NCI-H1436 treated with DMSO at 0.1 percent for 48 hours (cell line): ENCODE data around the gene PIGQ.
"Not testable (repeated sequence)": the region's sequence is repeated elsewhere in the genome, so short reads cannot be mapped to it uniquely, and the experiment has no call there.

Experiments used
- DNase-seq: peaks from one replicate; lab custom pipeline; 2025; lab: John Stamatoyannopoulos, UW

The PIGQ gene

GRCh38 chr16:586047-586644 is 16.4 kb downstream of the PIGQ start:
- no peak for DNase-seq

DNA sequence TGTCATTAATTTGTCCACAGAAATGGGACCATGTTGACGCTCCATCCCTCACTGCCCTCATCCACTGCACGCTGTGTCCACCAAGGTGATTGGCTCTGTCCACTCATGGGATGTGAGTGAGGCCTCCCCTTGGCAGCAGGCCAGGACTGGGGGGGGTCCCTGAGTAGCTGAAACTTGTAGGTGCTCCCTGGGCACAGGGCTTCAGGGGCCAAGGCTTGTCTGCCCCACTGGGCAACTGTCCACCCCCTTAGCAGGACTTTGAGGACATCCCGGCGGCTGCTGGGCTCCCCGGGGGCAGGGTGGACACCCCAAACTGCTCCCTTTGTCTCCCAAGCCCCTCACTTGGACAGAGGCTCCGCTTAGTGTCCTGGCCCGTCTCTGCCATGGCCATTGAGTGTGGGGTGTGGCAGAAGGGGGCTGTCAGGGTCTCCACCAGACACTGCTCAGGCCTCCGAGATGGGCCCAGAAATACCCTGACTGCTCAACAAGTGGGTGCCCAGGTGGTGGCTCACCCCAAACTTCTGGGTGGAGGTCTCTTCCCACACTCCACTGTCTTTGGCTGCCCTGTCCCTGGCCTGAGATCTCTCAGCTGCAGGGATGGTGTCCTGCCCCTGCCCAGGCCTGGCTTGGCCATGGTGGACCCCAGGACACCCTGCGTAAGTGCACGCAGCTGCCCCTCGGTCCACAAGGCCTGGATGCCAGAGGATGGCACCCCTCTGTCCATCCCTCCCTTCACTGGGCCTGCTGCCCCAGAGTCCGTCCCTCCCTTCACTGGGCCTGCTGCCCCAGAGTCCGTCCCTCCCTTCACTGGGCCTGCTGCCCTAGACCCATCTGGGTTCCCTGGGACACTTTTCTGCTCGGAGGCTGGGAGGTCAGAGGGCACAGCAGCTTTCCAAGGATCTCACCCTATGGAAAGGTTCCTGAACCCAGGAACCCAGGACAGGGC is 17.1 kb downstream of the PIGQ start:
- no peak for DNase-seq

DNA sequence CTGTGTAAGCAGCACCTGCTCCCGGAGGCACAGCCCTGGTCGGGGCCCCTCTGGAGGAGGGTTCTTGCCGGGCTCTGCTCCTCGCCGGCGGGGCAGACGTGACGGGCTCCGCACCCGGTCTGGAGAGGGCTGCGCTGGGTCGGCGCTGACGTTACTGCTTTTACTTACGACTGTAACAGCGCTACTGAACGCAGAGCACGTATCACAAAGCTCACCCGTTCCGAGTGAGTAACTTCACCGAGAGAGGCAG is 18.8 kb downstream of the PIGQ start:
- DNase-seq, result no peak

DNA sequence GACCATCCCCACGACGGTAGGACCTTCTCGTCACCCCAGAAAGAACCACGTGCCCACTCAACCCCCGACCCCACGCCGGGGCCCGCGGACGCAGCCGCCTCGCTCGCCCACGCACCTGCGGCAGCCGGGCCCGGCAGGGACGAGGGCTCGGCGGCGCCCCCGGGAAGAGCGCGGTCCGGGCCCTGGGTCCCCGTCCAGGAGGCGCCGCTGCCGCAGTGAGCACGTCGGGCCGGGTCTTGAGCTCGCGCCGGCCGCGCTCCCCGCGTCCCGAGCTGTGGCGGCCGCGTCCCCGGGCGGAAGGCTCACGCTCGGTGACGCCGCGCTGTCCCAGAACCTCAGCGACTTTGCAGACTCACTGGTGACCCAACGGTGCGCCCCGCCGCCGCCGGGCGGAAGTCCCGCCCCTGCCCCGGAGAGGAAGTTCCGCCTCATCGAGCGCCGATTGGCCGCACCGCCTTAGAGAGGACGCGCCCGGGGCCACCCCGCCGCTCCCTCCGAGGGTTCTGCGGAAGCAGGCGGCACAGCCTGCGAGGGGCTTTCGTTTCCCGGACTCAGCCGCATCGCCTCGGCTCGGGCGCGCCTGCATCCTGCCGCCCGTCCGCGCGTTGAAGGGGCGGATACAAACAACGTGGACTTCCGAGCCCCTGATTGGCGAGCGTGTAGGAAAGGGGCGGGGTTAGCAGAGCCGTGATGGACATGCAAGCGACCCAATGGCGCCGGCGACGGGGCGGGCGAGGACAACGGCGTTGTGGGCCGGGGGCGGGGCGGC is 19.3 kb downstream of the PIGQ start:
- DNase-seq, result peak; percentile 59

DNA sequence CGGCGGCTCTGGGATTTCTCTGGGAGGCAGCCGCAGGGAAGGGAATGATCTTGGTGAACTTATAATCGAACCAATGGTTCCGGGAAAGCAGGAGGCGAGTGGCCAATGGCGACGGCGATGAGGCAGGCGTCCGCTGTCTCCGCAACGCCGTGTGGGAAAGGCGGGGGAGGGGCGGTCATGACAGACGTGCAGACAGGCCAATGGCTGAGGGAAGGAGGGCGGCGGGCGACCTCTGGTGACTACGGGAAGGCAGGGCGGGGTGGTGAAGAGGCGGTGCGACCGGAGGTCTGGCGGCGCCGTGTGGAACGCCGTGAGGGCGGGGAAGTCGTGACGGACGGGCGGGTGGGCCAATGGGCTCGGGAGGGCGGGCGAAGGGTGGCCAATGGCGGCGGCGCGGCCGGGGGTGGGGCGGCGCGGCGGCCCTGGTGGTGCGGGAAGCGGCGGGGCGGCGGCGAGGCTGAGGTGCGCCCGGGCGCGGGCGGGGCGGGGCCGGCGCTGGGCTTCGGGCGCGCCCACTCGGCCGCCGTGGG is 20.0 kb downstream of the PIGQ start, which contains the start of gene RAB40C:
Gene RAB40C (plus strand): TSS at position 409 of the 530 bp plus-strand sequence. CDS start 226 bp downstream, outside the sequence.
- peak; percentile 65 for DNase-seq

DNA sequence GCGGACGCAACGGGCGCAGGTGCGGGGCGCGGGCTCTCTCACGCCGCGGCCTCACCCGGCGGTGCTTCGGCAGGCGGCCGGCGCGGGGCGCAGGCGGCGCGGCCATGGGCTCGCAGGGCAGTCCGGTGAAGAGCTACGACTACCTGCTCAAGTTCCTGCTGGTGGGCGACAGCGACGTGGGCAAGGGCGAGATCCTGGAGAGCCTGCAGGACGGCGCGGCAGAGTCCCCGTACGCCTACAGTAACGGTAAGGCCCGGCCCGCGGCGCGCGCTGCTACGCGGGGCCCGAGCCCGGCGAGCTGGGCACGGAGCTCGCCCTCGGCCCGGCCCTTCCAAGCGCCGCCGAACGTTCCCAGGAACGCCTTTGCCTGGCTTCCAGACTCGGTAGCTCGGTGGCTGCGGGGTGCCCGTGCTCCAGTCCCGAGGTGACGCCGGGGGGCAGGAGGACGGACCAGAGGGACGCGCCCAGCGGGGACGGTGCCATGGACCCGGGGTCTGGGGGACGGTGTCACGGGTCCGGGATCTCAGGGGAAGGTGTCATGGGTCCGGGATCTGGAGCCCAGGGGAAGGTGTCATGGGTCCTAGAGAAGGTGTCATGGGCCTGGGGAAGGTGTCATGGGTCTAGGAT is 20.5 kb downstream of the PIGQ start:
- DNase-seq, result no peak

DNA sequence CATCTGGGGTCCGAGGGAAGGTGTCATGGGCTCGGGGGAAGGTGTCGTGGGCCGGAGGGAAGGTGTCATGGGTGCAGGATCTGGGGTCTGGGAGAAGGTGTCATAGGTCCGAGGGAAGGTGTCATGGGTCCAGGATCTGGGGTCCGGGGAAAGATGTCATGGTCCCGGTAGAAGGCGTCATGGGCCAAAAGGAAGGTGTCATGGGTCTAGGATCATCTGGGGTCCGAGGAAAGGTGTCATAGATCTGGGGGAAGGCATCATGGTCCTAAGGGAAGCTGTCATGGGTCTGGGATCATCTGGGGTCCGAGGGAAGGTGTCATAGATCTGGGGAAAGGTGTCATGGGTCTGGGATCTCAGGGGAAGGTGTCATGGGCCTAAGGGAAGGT is 21.0 kb downstream of the PIGQ start:
- no peak for DNase-seq

DNA sequence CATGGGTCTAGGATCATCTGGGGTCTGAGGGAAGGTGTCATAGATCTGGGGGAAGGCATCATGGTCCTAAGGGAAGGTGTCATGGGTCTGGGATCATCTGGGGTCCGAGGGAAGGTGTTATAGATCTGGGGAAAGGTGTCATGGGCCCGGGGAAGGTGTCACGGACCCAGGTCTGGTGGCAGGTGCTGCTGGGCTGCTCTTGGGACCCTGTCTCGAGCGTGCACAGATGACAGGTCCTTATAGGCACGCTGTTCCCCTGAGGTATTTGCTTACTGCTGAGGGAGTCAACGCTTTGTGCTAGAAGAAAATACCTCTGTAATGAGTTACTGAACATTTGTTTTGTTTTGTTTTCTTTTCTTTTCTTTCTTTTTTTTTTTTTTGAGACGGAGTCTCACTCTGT is 21.5 kb downstream of the PIGQ start:
- DNase-seq, result no peak

DNA sequence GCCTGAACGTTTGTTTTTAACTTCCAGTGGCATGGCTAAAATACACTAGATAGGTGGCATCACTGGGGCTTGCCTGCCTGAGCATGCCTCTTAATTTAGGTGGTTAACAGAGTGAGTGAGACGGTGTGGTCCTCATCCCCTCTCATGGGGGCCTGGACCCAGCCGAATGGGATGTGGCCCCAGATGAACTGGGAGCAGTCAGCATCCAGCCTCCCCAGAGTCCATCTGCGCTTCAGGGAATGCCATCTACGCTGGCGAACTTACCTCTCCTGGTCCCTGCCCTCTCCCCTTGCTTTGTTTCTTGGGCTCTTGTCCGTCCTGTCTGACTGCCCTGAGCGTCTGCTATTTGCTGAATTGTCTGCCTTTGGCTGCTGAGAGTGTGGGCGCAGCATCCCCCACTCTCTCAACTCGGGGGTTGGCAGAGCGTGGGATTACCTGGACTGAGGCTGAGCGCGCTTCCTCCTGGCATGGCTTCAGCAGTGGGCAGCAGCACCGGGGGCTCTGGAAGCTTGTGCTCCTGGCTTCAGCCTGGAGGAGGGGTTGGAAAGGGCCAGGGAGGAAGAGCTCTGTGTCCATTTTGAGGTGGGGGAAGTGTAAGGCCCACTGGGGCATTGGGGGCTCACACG is 22.2 kb downstream of the PIGQ start:
- no peak for DNase-seq

GRCh38 chr16:592518-593306 is 22.9 kb downstream of the PIGQ start:
- DNase-seq, result peak; percentile 50

DNA sequence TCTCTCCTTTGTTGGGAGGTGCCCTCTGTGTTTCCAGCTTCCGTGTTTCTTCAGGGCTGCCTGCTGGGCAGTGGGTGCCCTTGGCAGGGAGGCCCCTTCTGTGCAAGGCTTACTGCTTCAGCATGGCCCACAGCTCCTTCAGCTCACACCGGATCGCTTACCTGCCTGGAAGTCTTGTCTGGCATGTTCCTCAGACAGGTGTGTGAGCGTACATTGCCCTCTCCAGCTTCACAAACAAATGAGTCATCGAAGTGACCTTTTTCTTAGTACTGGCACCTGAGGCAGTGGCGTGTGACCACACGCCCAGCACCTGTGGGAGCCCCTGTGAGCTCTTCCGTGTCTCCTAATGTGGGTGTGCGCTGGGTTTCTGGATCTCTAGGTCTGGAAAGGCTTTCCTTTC is 23.6 kb downstream of the PIGQ start:
- DNase-seq, result no peak

GRCh38 chr16:593807-594206 is 24.0 kb downstream of the PIGQ start:
- no peak for DNase-seq

- DNase-seq, result no peak
Measured at GRCh38 chr16:595094-595528, 25.3 kb downstream of the PIGQ start.

DNA sequence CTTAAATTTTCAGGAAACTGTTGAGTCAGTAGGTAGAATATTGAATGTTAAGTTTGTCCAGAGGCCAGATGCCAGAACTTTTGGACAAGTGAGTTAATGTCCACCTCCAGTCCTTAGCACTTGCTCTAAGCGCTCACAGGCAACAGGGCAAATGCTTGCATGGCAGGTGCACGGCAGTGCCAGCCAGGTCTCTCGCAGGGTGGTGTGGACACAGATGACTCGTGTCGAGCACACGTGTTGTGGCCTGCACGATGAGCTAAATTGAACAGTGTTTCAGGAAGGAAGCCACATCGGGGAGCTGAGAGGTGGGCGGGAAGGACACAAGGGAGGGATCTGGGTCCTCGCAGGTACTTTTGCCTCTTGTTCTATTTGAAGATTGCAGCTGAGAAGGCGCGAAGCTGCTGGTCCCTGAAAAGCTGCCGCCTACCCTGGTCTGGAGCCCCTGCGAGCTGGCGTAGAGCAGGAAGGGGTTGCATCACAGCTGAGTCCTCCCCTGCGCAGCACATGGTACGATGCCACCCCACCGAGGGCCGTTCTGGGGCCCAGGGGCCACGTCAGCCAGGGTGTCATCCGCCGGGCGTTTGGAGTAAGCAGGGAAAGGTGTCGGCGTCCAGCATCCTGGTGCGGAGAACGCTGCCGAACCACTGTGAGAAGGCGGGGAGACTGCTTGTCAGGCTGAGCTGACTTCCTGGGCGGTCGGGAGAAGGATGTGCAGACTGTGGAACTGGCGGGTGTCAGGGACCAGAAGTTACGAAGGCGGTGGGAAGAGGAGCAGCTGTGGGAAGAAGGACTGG is 26.4 kb downstream of the PIGQ start:
- no peak for DNase-seq

GRCh38 chr16:596736-597060 is 26.9 kb downstream of the PIGQ start:
- no peak for DNase-seq

DNA sequence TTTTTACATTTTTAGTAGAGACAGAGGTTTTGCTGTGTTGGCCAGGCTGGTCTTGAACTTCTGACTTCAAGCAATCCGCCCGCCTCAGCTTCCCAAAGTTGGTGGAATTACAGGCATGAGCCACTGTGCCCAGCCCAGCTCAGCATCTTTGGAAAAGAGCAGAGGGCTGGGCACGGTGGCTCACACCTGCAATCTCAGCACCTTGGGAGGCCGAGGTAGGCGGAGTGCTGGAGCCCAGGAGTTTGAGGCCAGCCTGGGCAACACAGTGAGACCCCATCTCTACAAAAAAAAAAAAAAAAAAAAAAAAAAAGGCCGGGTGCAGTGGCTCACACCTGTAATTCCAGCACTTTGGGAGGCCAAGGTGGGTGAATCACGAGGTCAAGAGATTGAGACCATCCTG is 27.9 kb downstream of the PIGQ start:
- not testable (repeated sequence) for DNase-seq

DNA sequence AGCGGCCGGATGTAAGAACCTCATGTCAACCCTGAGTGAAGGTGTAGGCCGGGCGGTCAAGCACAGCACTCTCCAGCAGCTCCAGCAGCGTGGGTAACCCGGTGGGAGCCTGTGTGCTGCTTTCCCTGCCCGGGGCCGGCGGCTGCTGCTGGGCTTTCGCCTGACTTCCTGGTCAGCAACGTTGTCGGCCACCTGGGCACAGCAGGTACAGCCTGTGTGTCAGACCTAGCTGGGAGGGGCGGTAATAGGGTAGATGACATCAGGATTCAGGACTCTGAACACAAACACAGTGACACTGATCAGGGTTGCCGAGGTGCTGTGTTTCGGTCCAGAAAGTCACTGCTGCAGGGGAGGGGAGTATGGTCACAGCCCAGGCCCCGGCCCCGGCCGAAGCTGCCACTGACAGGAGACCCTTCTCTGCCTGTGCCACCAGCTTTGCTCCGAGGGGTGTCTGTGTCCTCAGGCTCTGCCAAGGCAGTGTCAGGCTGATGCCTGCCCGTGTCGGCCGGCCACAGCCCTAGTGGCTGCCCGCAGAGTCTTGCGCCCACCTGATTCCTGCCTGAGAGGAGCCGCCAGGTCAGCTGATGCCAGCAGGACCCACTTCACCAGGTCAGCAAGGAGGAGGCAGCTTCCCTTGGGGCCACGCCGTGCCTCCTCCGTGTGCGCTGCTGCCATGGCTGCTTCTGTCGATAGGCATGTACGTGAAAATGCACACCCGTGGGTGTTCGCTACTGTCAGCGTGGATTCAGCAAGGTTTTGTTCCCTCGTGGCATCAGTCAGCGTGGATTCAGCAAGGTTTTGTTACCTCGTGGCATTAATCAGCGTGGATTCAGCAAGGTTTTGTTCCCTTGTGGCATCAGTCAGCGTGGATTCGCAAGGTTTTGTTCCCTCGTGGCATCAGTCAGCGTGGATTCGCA is 29.3 kb downstream of the PIGQ start:
- DNase-seq, result no peak

DNA sequence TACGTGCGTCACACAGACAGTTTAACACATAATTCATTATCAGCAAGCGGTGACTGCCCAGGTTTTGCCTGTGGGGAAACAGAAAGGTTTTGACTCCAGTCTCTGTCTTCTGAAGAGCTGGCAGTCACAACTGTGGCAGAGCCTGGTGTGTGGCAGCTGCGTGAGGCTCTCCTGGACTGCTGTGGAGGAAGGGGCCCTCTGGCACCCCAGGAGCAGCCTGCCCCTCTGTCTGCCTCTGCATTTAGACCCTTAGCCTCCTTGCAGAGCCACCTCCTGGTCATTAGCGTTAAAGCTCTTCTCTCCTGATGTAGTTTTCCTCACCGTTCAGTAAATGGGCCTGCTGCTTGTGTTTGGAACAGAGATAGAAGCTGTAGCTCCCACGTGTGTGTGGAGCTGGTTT is 31.0 kb downstream of the PIGQ start:
- no peak for DNase-seq

- DNase-seq, result no peak
Measured at GRCh38 chr16:603933-604332, 34.2 kb downstream of the PIGQ start.
